H1 (cell line): ENCODE data around the gene DRAP1. TPM values are rescaled to one million over a fixed set of nuclear protein-coding genes. Genes with fewer than 3 reads are reported as not detected.
A peak's percentile ranks its signal among the peaks of the same experiment; 100 is the strongest.

Experiments used
- ASH2L ChIP-seq: fragments of 200-600, 300-600 bp; sonication (generic); IDR thresholded peaks from one replicate; pipeline ENCODE4 v1.7.1; 2017; ENCODE audit warnings: low read length
- BACH1 ChIP-seq: IDR thresholded peaks from 2 replicates; pipeline ENCODE4 v1.6.1; 2012; ENCODE audit warnings: low read length, improper control_type of control experiment
- CHD2 ChIP-seq: IDR thresholded peaks from 2 replicates; pipeline ENCODE4 v1.6.1; 2012; ENCODE audit warnings: low read length, improper control_type of control experiment
- POLR2AphosphoS5 ChIP-seq: IDR thresholded peaks from 2 replicates; pipeline ENCODE4 v1.6.1; 2011; ENCODE audit warnings: low read depth, low read length
- RBBP5 ChIP-seq: IDR thresholded peaks from 2 replicates; pipeline ENCODE4 v1.7.1; 2012; ENCODE audit warnings: low read depth, mild to moderate bottlenecking, inconsistent platforms, low read length, moderate library complexity, borderline replicate concordance
- SIRT6 ChIP-seq: IDR thresholded peaks from one replicate; pipeline ENCODE4 v1.7.1; 2012; ENCODE audit warnings: low read length, inconsistent platforms
- TBP ChIP-seq: IDR thresholded peaks from 2 replicates; pipeline ENCODE4 v1.6.1; 2011; ENCODE audit warnings: low read depth, low read length, improper control_type of control experiment
- YY1 ChIP-seq: IDR thresholded peaks from 2 replicates; pipeline ENCODE4 v1.6.1; 2011; ENCODE audit warnings: low read depth, mild to moderate bottlenecking, low read length
- ZNF274 ChIP-seq: IDR thresholded peaks from 2 replicates; pipeline ENCODE4 v1.7.0; 2012; ENCODE audit warnings: low read length, borderline replicate concordance; ENCODE audit errors: extremely low read depth
- polyA plus RNA-seq, 7 experiments: library from polyadenylated mRNA; depleted of rRNA in 3 of 7; stranded (reverse) in 5 of 7; unstranded in 2 of 7; fragments of >200 nt in 5 of 7; fragments of 200-250 nt in 2 of 7; gene quantifications; 1 replicate in 5 of 7; 2 replicates in 1 of 7; 4 replicates in 1 of 7; pipeline versions ENCODE4 v1.2.1 to v1.2.3, GENCODE V29; 2011 to 2013; ENCODE audit warnings: missing spikeins in 2 of 7, mixed read lengths in 2 of 7
- total RNA-seq: library from RNA; stranded (reverse); fragmentation: NEBNext Ultra II Directional; extraction: Animal tissue kit (Norgen Biotek cat#: 25700); gene quantifications from 2 replicates; pipeline ENCODE4 v1.2.1, GENCODE V29; 2021
- TF ChIP-seq, protein P1 (sequence below): fragments of 300-600 bp; sonication (generic); IDR thresholded peaks from 2 replicates; pipeline ENCODE4 v1.7.1; 2012; ENCODE audit warnings: low read length, moderate library complexity, mild to moderate bottlenecking, inconsistent platforms; ENCODE audit not compliant: insufficient replicate concordance

Gene DRAP1
- total and polyA plus RNA-seq, 2 of the 8 experiments (the other 6 are each of a cell fraction or from before 2014, with no cell fraction given) = 62.5 to 98.7 TPM

DNA sequence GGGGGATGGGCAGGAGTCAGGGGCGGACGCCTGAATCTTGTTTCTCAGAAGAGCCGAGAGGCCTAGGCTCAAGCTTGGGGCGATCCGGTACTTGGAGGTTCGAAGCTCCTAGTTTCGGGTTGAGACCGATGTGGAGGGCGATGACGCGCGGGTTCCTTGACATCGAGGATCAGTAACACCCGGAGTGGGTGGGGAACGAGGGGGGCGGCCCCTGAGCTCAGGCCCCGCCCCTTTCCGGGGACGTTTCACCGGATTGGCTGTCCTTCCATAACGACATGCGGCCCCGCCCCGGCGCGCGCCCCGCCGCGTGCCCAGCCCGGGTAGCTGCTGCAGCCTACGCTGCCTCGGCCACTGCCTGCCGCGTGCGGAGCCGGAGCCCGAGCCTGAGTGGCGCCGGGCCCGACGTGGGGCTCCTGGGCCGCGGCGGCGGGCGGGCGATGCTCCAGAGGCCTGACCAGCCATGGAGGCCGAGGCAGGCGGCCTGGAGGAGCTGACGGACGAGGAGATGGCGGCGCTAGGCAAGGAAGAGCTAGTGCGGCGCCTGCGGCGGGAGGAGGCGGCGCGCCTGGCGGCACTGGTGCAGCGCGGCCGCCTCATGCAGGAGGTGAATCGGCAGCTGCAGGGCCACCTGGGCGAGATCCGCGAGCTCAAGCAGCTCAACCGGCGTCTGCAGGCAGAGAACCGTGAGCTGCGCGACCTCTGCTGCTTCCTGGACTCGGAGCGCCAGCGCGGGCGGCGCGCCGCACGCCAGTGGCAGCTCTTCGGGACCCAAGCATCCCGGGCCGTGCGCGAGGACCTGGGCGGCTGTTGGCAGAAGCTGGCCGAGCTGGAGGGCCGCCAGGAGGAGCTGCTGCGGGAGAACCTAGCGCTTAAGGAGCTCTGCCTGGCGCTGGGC is 28.7 kb upstream of the DRAP1 start, which contains the start of gene CCDC85B (continued):
- TF ChIP-seq, protein P1, sequence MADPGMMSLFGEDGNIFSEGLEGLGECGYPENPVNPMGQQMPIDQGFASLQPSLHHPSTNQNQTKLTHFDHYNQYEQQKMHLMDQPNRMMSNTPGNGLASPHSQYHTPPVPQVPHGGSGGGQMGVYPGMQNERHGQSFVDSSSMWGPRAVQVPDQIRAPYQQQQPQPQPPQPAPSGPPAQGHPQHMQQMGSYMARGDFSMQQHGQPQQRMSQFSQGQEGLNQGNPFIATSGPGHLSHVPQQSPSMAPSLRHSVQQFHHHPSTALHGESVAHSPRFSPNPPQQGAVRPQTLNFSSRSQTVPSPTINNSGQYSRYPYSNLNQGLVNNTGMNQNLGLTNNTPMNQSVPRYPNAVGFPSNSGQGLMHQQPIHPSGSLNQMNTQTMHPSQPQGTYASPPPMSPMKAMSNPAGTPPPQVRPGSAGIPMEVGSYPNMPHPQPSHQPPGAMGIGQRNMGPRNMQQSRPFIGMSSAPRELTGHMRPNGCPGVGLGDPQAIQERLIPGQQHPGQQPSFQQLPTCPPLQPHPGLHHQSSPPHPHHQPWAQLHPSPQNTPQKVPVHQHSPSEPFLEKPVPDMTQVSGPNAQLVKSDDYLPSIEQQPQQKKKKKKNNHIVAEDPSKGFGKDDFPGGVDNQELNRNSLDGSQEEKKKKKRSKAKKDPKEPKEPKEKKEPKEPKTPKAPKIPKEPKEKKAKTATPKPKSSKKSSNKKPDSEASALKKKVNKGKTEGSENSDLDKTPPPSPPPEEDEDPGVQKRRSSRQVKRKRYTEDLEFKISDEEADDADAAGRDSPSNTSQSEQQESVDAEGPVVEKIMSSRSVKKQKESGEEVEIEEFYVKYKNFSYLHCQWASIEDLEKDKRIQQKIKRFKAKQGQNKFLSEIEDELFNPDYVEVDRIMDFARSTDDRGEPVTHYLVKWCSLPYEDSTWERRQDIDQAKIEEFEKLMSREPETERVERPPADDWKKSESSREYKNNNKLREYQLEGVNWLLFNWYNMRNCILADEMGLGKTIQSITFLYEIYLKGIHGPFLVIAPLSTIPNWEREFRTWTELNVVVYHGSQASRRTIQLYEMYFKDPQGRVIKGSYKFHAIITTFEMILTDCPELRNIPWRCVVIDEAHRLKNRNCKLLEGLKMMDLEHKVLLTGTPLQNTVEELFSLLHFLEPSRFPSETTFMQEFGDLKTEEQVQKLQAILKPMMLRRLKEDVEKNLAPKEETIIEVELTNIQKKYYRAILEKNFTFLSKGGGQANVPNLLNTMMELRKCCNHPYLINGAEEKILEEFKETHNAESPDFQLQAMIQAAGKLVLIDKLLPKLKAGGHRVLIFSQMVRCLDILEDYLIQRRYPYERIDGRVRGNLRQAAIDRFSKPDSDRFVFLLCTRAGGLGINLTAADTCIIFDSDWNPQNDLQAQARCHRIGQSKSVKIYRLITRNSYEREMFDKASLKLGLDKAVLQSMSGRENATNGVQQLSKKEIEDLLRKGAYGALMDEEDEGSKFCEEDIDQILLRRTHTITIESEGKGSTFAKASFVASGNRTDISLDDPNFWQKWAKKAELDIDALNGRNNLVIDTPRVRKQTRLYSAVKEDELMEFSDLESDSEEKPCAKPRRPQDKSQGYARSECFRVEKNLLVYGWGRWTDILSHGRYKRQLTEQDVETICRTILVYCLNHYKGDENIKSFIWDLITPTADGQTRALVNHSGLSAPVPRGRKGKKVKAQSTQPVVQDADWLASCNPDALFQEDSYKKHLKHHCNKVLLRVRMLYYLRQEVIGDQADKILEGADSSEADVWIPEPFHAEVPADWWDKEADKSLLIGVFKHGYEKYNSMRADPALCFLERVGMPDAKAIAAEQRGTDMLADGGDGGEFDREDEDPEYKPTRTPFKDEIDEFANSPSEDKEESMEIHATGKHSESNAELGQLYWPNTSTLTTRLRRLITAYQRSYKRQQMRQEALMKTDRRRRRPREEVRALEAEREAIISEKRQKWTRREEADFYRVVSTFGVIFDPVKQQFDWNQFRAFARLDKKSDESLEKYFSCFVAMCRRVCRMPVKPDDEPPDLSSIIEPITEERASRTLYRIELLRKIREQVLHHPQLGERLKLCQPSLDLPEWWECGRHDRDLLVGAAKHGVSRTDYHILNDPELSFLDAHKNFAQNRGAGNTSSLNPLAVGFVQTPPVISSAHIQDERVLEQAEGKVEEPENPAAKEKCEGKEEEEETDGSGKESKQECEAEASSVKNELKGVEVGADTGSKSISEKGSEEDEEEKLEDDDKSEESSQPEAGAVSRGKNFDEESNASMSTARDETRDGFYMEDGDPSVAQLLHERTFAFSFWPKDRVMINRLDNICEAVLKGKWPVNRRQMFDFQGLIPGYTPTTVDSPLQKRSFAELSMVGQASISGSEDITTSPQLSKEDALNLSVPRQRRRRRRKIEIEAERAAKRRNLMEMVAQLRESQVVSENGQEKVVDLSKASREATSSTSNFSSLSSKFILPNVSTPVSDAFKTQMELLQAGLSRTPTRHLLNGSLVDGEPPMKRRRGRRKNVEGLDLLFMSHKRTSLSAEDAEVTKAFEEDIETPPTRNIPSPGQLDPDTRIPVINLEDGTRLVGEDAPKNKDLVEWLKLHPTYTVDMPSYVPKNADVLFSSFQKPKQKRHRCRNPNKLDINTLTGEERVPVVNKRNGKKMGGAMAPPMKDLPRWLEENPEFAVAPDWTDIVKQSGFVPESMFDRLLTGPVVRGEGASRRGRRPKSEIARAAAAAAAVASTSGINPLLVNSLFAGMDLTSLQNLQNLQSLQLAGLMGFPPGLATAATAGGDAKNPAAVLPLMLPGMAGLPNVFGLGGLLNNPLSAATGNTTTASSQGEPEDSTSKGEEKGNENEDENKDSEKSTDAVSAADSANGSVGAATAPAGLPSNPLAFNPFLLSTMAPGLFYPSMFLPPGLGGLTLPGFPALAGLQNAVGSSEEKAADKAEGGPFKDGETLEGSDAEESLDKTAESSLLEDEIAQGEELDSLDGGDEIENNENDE = no peak
- TF ChIP-seq POLR2AphosphoS5 = peak; percentile 68
- TF ChIP-seq ASH2L = no peak
- no peak for TF ChIP-seq CHD2
- 0 out of 2 replicates have a peak, but pooled peaks have one; percentile 11 for TF ChIP-seq YY1
- peak; percentile 42; the same call in 1 of the 2 replicates for TF ChIP-seq RBBP5
- no peak for TF ChIP-seq SIRT6
- peak; percentile 66; the same call in 1 of the 2 replicates for TF ChIP-seq TBP
- TF ChIP-seq BACH1 = no peak
- TF ChIP-seq ZNF274 = no peak
